NCI-H774 (cell line): ENCODE results near the gene ATP5PD.

Experiments
- DNase-seq: peaks from one replicate; lab custom pipeline; 2025; lab: John Stamatoyannopoulos, UW

Gene ATP5PD

GRCh38 chr17:74994440-74994839 lies 52.3 kb downstream of the ATP5PD start:
- DNase-seq, result no peak

DNA sequence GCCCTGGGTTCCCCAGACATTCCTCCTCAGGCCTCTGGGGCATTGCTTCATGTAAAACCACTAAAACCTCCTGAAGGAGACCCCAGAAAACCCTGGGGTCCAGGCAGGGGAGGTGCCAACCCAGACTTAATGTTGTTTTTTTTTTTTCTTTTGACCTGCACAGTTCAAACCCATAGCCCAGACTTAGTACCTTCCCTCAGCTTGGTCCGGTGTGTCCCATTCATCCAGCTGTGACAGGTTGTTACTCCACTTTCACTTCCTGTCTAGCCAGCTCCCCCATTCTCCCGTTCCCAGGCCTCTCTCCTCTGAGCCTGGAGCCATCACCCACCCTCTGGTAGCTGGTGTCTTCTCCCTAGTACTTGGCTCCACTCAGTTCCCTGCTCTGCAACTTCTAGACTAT lies 54.5 kb downstream of the ATP5PD start:
- DNase-seq, result no peak

DNA sequence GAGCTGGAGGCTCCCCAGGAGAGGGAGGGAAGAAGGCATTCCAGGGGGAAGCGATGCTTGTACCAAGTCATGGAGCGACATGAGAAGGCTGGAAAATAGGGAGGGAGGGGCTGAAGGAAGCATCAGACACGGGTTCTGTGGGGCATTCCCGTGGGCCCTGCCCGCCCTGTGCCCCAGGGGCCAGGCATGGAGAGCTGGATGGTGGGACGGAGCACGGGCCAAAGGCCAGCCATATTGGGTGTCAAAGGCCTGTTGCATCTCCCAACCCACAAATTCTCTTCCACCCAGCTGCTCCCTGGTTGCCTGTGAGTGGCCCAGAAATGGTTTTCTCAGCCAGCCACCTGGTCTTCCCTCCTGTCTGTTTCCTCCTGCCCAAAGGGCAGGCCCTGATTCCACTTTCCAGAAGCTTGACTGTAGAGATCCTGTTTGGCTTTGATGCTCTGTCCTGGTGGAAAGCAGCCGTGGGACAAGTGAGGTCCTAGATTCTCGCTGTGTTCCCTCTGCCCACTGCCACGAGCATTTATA lies 56.1 kb downstream of the ATP5PD start:
- no peak for DNase-seq
